Endothelial cell of umbilical vein (primary cell): ENCODE results near the gene ATOSB.

Experiments used
- POLR2A ChIP-seq: IDR thresholded peaks from 2 replicates; pipeline ENCODE4 v1.6.1; 2012; ENCODE audit warnings: low read depth, mild to moderate bottlenecking, control low read depth, low read length
- TF ChIP-seq, protein P1 (sequence below), 2 donors: IDR thresholded peaks; 1 replicate in 1 of 2; 2 replicates in 1 of 2; pipeline ENCODE4 v1.5.1; 2011; ENCODE audit warnings: low read length in 2 of 2, mild to moderate bottlenecking in 2 of 2, moderate library complexity in 2 of 2, control low read depth in 1 of 2, inconsistent platforms in 1 of 2, low read depth in 1 of 2; ENCODE audit not compliant: insufficient read depth in 1 of 2; ENCODE audit errors: extremely low read depth in 1 of 2
- TF ChIP-seq, protein P2 (sequence below): IDR thresholded peaks from 2 replicates; pipeline ENCODE4 v1.6.1; 2011; ENCODE audit not compliant: insufficient read depth, insufficient read length

DNA sequence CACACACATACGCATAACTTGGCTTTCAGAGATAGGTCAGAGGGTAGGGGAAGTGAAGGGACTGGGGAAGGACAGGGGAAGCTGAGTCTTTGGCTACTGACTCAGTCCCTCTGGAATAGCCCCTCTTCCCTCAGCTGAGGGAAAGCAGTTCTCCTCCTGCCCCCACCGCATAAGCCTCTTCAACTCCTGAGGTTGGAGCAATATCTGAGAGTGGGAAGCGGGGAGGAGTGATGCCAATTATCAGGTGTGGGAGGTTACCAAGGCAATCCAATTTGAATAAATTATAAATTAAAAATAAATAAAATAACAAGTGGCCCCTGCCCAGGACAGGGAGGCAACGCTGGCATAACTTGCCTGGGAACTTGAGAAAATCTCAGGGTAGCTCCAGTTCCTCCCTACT, 11.1 kb downstream of the ATOSB start:
- TF ChIP-seq, protein P1, sequence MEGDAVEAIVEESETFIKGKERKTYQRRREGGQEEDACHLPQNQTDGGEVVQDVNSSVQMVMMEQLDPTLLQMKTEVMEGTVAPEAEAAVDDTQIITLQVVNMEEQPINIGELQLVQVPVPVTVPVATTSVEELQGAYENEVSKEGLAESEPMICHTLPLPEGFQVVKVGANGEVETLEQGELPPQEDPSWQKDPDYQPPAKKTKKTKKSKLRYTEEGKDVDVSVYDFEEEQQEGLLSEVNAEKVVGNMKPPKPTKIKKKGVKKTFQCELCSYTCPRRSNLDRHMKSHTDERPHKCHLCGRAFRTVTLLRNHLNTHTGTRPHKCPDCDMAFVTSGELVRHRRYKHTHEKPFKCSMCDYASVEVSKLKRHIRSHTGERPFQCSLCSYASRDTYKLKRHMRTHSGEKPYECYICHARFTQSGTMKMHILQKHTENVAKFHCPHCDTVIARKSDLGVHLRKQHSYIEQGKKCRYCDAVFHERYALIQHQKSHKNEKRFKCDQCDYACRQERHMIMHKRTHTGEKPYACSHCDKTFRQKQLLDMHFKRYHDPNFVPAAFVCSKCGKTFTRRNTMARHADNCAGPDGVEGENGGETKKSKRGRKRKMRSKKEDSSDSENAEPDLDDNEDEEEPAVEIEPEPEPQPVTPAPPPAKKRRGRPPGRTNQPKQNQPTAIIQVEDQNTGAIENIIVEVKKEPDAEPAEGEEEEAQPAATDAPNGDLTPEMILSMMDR (IDR thresholded peaks at IDR 0.05; ENCODE audit: extremely low read depth in 1 of 2, insufficient read depth in 1 of 2, low read depth in 1 of 2, low read length in 2 of 2), result no peak
- TF ChIP-seq, protein P2, sequence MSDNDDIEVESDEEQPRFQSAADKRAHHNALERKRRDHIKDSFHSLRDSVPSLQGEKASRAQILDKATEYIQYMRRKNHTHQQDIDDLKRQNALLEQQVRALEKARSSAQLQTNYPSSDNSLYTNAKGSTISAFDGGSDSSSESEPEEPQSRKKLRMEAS, result no peak
- no peak for TF ChIP-seq POLR2A
